Chondrocyte (in vitro differentiated cells): ENCODE results near the gene DSPP. TPM values are rescaled to one million over a fixed set of nuclear protein-coding genes. Genes with fewer than 3 reads are reported as not detected.

ENCODE experiments used
- DNase-seq: peaks from one replicate; pipeline ENCODE4 v3.0.0; 2021; ENCODE audit warnings: mixed read lengths, low spot score
- H3K27ac Mint-ChIP-seq: one replicate; pipeline ENCODE4 v1.8.0; 2021; ENCODE audit warnings: mild to moderate bottlenecking, moderate library complexity, mixed read lengths; ENCODE audit not compliant: unreplicated experiment
- H3K27me3 Mint-ChIP-seq: 2 replicates; pipeline ENCODE4 v1.8.0; 2021; ENCODE audit warnings: low read depth, mixed read lengths
- H3K36me3 Mint-ChIP-seq: 2 replicates; pipeline ENCODE4 v1.8.0; 2021; ENCODE audit warnings: low read depth, mixed read lengths
- H3K4me1 Mint-ChIP-seq: 2 replicates; pipeline ENCODE4 v1.8.0; 2021; ENCODE audit warnings: low read depth, mild to moderate bottlenecking, mixed read lengths
- H3K4me3 Mint-ChIP-seq: one replicate; pipeline ENCODE4 v1.8.0; 2021; ENCODE audit warnings: mild to moderate bottlenecking, moderate library complexity, mixed read lengths; ENCODE audit not compliant: unreplicated experiment
- H3K9me3 Mint-ChIP-seq: 2 replicates; pipeline ENCODE4 v1.8.0; 2021; ENCODE audit warnings: low read depth, mixed read lengths
- CTCF ChIP-seq: fragments of 200-600 bp; sonication (generic); IDR thresholded peaks from 2 replicates; pipeline ENCODE4 v1.5.0; 2021; ENCODE audit warnings: antibody characterized with exemption, mild to moderate bottlenecking, moderate library complexity
- total RNA-seq: library from RNA; stranded (reverse); gene quantifications from 3 replicates; pipeline ENCODE4 v1.2.1, GENCODE V29; 2021

The DSPP gene
- total RNA-seq, 1 donor from 2014 or later: not detected

- peaks cover 3% of the 10 kb centered on the region for H3K9me3 Mint-ChIP-seq
- H3K4me3 Mint-ChIP-seq: no peak overlapping the region
- peaks cover 26% of the 10 kb centered on the region for H3K4me1 Mint-ChIP-seq
- no peaks in the 10 kb centered on the region for H3K27me3 Mint-ChIP-seq
- TF ChIP-seq CTCF: no peak
- no peak overlapping the region for H3K27ac Mint-ChIP-seq
- no peak for DNase-seq
- H3K36me3 Mint-ChIP-seq: no peaks in the 10 kb centered on the region
Measured at GRCh38 chr4:87657525-87657924, 49.2 kb downstream of the DSPP start.

GRCh38 chr4:87659247-87659931, 51.1 kb downstream of the DSPP start:
- no peaks in the 10 kb centered on the region for H3K27me3 Mint-ChIP-seq
- no peak overlapping the region for H3K27ac Mint-ChIP-seq
- H3K9me3 Mint-ChIP-seq: peaks cover 3% of the 10 kb centered on the region
- DNase-seq: no peak
- no peak overlapping the region for H3K4me3 Mint-ChIP-seq
- peaks cover 26% of the 10 kb centered on the region for H3K4me1 Mint-ChIP-seq
- TF ChIP-seq CTCF: no peak
- no peaks in the 10 kb centered on the region for H3K36me3 Mint-ChIP-seq

GRCh38 chr4:87662871-87663270, 54.5 kb downstream of the DSPP start:
- H3K4me3 Mint-ChIP-seq: no peak overlapping the region
- H3K9me3 Mint-ChIP-seq: no peaks in the 10 kb centered on the region
- H3K4me1 Mint-ChIP-seq: peaks cover 17% of the 10 kb centered on the region
- H3K36me3 Mint-ChIP-seq: no peaks in the 10 kb centered on the region
- H3K27me3 Mint-ChIP-seq: no peaks in the 10 kb centered on the region
- no peak for TF ChIP-seq CTCF
- no peak overlapping the region for H3K27ac Mint-ChIP-seq
- DNase-seq: no peak

Other genes starting within 250 kb of the DSPP start
- gene HSD17B11, start 217.3 kb upstream of the DSPP start, total RNA-seq: 10.3 to 12.9 TPM (median 11.3 TPM) in 3 replicates
- gene NUDT9, start 186.0 kb upstream of the DSPP start, total RNA-seq: 20.4 to 27.7 TPM (median 20.5 TPM) in 3 replicates
- 21.5 to 26.9 TPM (median 26.1 TPM) in 3 replicates for gene SPARCL1, start 79.2 kb upstream of the DSPP start, total RNA-seq
- not detected in 3 replicates for gene DMP1, start 41.8 kb downstream of the DSPP start, total RNA-seq
- 0.90 to 0.95 TPM in 2 of 3 replicates, not detected in the other for gene IBSP, start 191.0 kb downstream of the DSPP start, total RNA-seq
- gene MEPE, start 224.4 kb downstream of the DSPP start, total RNA-seq: not detected in 3 replicates